B cell (primary cell): ENCODE results near the gene VSTM2B. TPM values are rescaled to one million over a fixed set of nuclear protein-coding genes. Genes with fewer than 3 reads are reported as not detected.

Source experiments
- ATAC-seq: fragments of 200-7000 bp; cut with Tn5 transposase; one replicate; pipeline ENCODE4 v1.10.0; 2021; ENCODE audit warnings: low read depth, mild to moderate bottlenecking, moderate number of reproducible peaks, moderate library complexity
- CTCF ChIA-PET: fragments of 350-600 bp; sonication (Branson Sonifier 250); formaldehyde crosslinking; loops from one replicate; lab custom pipeline; 2021; ENCODE audit warnings: antibody characterized with exemption, inconsistent platforms; lab: Charles Lee
- POLR2A ChIA-PET: fragments of 350-600 bp; sonication (Branson Sonifier 250); formaldehyde crosslinking; loops from one replicate; lab custom pipeline; 2021; ENCODE audit warnings: antibody characterized with exemption; lab: Charles Lee
- DNase-seq: peaks from one replicate; pipeline ENCODE4 v3.0.0; 2013
- H2AFZ ChIP-seq: 2 replicates; pipeline ENCODE4 v1.6.1; 2012; ENCODE audit warnings: mild to moderate bottlenecking, low read depth, low read length; ENCODE audit not compliant: insufficient read depth, poor library complexity, severe bottlenecking
- H3K27ac ChIP-seq, 2 donors: 1 replicate in 1 of 2; 2 replicates in 1 of 2; pipeline ENCODE4 v1.5.1; 2012 to 2013; ENCODE audit warnings: low read length in 2 of 2, mild to moderate bottlenecking in 2 of 2, moderate library complexity in 1 of 2
- H3K27me3 ChIP-seq, 4 experiments: fragments of 200-600 bp in 1 of 4; sonication (generic) in 1 of 4; replicated peaks in 1 of 4; 1 replicate in 2 of 4; 2 replicates in 2 of 4; pipeline versions ENCODE4 v1.6.1 to v1.7.0; 2013 to 2016; ENCODE audit warnings: low read length in 3 of 4, mild to moderate bottlenecking in 2 of 4, mixed read lengths in 1 of 4, moderate library complexity in 1 of 4; ENCODE audit not compliant: insufficient read depth in 4 of 4, control insufficient read depth in 3 of 4; ENCODE audit errors: control extremely low read depth in 1 of 4
- H3K36me3 ChIP-seq, 2 experiments: replicated peaks in 1 of 2; 1 replicate in 1 of 2; 2 replicates in 1 of 2; pipeline versions ENCODE4 v1.6.1 to v1.7.1; 2013; ENCODE audit warnings: low read length in 1 of 2; ENCODE audit not compliant: insufficient read depth in 2 of 2, control insufficient read depth in 1 of 2; ENCODE audit errors: control extremely low read depth in 1 of 2, extremely low read depth in 1 of 2
- H3K4me1 ChIP-seq, 2 donors: fragments of 200-600 bp in 1 of 2; sonication (generic) in 1 of 2; 1 replicate in 1 of 2; 2 replicates in 1 of 2; pipeline versions ENCODE4 v1.5.1 to v1.6.1; 2013 to 2017; ENCODE audit warnings: low read length in 2 of 2; ENCODE audit not compliant: control insufficient read depth in 2 of 2, insufficient read depth in 2 of 2
- H3K4me2 ChIP-seq: replicated peaks from 2 replicates; pipeline ENCODE3; 2012; ENCODE audit warnings: mild to moderate bottlenecking, low read depth, low read length; ENCODE audit not compliant: poor library complexity, severe bottlenecking
- H3K4me3 ChIP-seq, 5 experiments: fragments of 200-600 bp in 1 of 5; sonication (generic) in 1 of 5; 1 replicate in 3 of 5; 2 replicates in 2 of 5; pipeline versions ENCODE4 v1.5.1 to v1.7.0; 2011 to 2016; ENCODE audit warnings: low read length in 4 of 5, mild to moderate bottlenecking in 4 of 5, low read depth in 2 of 5, control low read depth in 1 of 5, moderate library complexity in 1 of 5; ENCODE audit not compliant: insufficient read depth in 1 of 5; ENCODE audit errors: control extremely low read depth in 1 of 5, extremely low read depth in 1 of 5
- H3K79me2 ChIP-seq: fragments of 200-600 bp; sonication (generic); one replicate; pipeline ENCODE4 v1.6.0; 2016; ENCODE audit warnings: low read length; ENCODE audit not compliant: control insufficient read depth, insufficient read depth
- H3K9ac ChIP-seq: fragments of 200-600 bp; sonication (generic); 2 replicates; pipeline ENCODE4 v1.6.1; 2017; ENCODE audit warnings: mild to moderate bottlenecking, low read length, moderate library complexity
- H3K9me3 ChIP-seq, 3 donors: one replicate each; pipeline versions ENCODE4 v1.6.1 to v1.7.1; 2013; ENCODE audit warnings: low read length in 2 of 3; ENCODE audit not compliant: control insufficient read depth in 2 of 3, insufficient read depth in 1 of 3; ENCODE audit errors: control extremely low read depth in 1 of 3
- H4K20me1 ChIP-seq: 2 replicates; pipeline ENCODE4 v1.6.0; 2012; ENCODE audit warnings: mild to moderate bottlenecking, low read length; ENCODE audit not compliant: insufficient read depth, control insufficient read depth, poor library complexity, severe bottlenecking
- H3K27ac Mint-ChIP-seq: one replicate; pipeline ENCODE4 v1.8.0; 2021; ENCODE audit warnings: mixed read lengths
- H3K27me3 Mint-ChIP-seq: one replicate; pipeline ENCODE4 v1.8.0; 2021; ENCODE audit warnings: mixed read lengths
- H3K4me1 Mint-ChIP-seq: one replicate; pipeline ENCODE4 v1.8.0; 2021; ENCODE audit warnings: mixed read lengths
- H3K4me3 Mint-ChIP-seq: one replicate; pipeline ENCODE4 v1.8.0; 2021; ENCODE audit warnings: mixed read lengths
- H3K9me3 Mint-ChIP-seq: one replicate; pipeline ENCODE4 v1.8.0; 2022; ENCODE audit warnings: mixed read lengths; ENCODE audit not compliant: insufficient read depth
- EZH2 ChIP-seq: IDR thresholded peaks from 2 replicates; pipeline ENCODE4 v1.6.1; 2012; ENCODE audit warnings: borderline replicate concordance, low read depth, mild to moderate bottlenecking, moderate library complexity, low read length; ENCODE audit not compliant: insufficient read depth, poor library complexity, severe bottlenecking
- whole genome bisulfite sequencing: methylation state at CpG from one replicate; pipeline ENCODE4 v1.1.5; 2013; ENCODE audit warnings: missing lambda C conversion rate; ENCODE audit not compliant: insufficient coverage; 5-methylcytosine and 5-hydroxymethylcytosine counted together
- intact Hi-C: fragments of 100-400 bp; cut with micrococcal nuclease; formaldehyde crosslinking; loops from one replicate; pipeline ENCODE4 v1.10.0; 2022
- polyA plus RNA-seq: library from polyadenylated mRNA; depleted of rRNA; stranded (reverse); fragments of >200 nt; gene quantifications from 2 replicates; pipeline ENCODE4 v1.2.3, GENCODE V29; 2012
- total RNA-seq, 2 donors: library from RNA; stranded (reverse); fragments of 120-200 nt in 1 of 2; gene quantifications; 1 replicate in 1 of 2; 2 replicates in 1 of 2; pipeline versions ENCODE4 v1.2.3 to v1.2.4, GENCODE V29; 2013 to 2022
- TF ChIP-seq, protein P1 (sequence below): fragments of 200-600 bp; IDR thresholded peaks from one replicate; pipeline ENCODE4 v1.8.0; 2022; ENCODE audit warnings: antibody characterized with exemption, mild to moderate bottlenecking

The VSTM2B gene
- total and polyA plus RNA-seq, 2 donors (not counting 1 experiment from before 2014, with no cell fraction given), result not detected

DNA sequence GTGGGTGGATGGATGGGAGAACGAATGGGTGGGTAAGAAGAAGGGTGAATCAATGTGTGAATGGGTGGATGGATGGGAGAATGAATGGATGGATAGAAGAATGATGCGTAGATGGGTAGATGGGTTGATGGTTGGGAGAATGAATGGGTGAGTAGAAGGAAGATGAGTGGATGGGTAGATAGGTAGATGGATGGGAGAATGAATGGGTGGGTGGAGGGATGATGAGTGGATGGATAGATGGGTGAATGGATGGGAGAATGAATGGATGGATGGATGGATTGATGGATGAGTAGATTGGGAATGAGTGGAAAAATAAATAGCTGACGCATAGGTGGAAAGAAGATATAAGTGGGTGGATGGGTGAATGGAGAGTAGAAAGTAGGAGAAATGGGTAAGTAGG is 16.5 kb downstream of the VSTM2B start:
- Mint-ChIP-seq H3K4me1 (no peaks in the 10 kb centered on the region), H3K4me3 (no peak overlapping the region), H3K9me3 (no peaks in the 10 kb centered on the region), H3K27ac (no peak overlapping the region), H3K27me3 (peaks cover 24% of the 10 kb centered on the region)
- Histone ChIP-seq H3K79me2 (no peaks in the 10 kb centered on the region), H3K27me3 (peaks cover 0 to 3% (median 0%) of the 10 kb centered on the region in 4 experiments), H3K4me1 (no peaks in the 10 kb centered on the region), H2AFZ (no peak overlapping the region), H3K9me3 (peaks cover 0 to 34% (median 0%) of the 10 kb centered on the region in 3 donors), H3K4me2 (no peak overlapping the region), H4K20me1 (no peaks in the 10 kb centered on the region), H3K36me3 (no peaks in the 10 kb centered on the region), H3K4me3 (no peak overlapping the region), H3K9ac (no peak overlapping the region), H3K27ac (no peak overlapping the region)
- DNase-seq (no peak), ATAC-seq (no peak)
- ChIA-PET POLR2A (no interaction called here), CTCF (no interaction called here)
- intact Hi-C loops, result no loop called here
- 71% methylated on average over 3 of the region's 3 CpGs for WGBS
- TF ChIP-seq, protein P1, sequence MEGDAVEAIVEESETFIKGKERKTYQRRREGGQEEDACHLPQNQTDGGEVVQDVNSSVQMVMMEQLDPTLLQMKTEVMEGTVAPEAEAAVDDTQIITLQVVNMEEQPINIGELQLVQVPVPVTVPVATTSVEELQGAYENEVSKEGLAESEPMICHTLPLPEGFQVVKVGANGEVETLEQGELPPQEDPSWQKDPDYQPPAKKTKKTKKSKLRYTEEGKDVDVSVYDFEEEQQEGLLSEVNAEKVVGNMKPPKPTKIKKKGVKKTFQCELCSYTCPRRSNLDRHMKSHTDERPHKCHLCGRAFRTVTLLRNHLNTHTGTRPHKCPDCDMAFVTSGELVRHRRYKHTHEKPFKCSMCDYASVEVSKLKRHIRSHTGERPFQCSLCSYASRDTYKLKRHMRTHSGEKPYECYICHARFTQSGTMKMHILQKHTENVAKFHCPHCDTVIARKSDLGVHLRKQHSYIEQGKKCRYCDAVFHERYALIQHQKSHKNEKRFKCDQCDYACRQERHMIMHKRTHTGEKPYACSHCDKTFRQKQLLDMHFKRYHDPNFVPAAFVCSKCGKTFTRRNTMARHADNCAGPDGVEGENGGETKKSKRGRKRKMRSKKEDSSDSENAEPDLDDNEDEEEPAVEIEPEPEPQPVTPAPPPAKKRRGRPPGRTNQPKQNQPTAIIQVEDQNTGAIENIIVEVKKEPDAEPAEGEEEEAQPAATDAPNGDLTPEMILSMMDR, result no peak
- no peak for TF ChIP-seq EZH2

DNA sequence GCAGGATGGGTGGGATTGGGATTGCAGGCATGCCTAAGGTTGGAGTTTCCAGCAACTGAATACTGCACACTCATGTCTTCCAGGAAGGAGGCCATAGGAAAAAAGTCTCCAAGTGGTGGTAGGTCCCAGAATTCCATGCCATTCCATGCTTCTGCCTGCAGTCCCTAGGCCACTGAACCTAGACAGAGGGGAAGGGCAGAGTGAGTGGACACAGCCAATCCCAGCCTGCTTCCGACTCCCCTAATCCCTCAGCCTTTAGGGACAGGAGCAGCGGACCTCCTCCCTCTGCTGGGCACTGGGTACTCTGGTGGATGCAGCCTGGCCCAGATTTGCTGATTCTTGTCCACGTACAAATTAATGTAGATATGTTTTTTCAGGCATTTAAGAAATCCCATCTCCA is 17.0 kb downstream of the VSTM2B start:
- Histone ChIP-seq H3K79me2 (no peaks in the 10 kb centered on the region), H3K9ac (no peak overlapping the region), H3K36me3 (no peaks in the 10 kb centered on the region), H2AFZ (no peak overlapping the region), H3K27me3 (peaks cover 0 to 3% (median 0%) of the 10 kb centered on the region in 4 experiments), H3K27ac (no peak overlapping the region), H3K4me2 (no peak overlapping the region), H4K20me1 (no peaks in the 10 kb centered on the region), H3K9me3 (peaks cover 0 to 34% (median 0%) of the 10 kb centered on the region in 3 donors), H3K4me1 (no peaks in the 10 kb centered on the region), H3K4me3 (no peak overlapping the region)
- CTCF ChIA-PET, result no interaction called here
- TF ChIP-seq, protein P1, result no peak
- no peak for TF ChIP-seq EZH2
- no CpG with 5 or more reads among the region's 3 CpGs for WGBS
- Mint-ChIP-seq H3K9me3 (no peaks in the 10 kb centered on the region), H3K4me1 (no peaks in the 10 kb centered on the region), H3K27me3 (peaks cover 28% of the 10 kb centered on the region), H3K4me3 (no peak overlapping the region), H3K27ac (no peak overlapping the region)
- ATAC-seq, result no peak
- intact Hi-C loops, result no loop called here
- DNase-seq, result no peak
- POLR2A ChIA-PET, result no interaction called here
